Neural cell (in vitro differentiated cells): Measurements from ENCODE around the gene FGD5.

Experiments
- CTCF ChIP-seq: fragments of 450-650 bp; IDR thresholded peaks from 2 replicates; pipeline ENCODE4 v1.5.1; 2014; ENCODE audit warnings: antibody characterized with exemption, mild to moderate bottlenecking, moderate library complexity; ENCODE audit not compliant: poor library complexity, severe bottlenecking
- EP300 ChIP-seq: fragments of 450-650 bp; conservative IDR thresholded peaks from 2 replicates; pipeline ENCODE4 v1.6.1; 2014; ENCODE audit warnings: antibody characterized with exemption, mild to moderate bottlenecking, moderate library complexity; ENCODE audit not compliant: poor library complexity, severe bottlenecking
- EZH2 ChIP-seq: fragments of 200-600, 300-800 bp; shearing (Covaris generic), sonication (generic); IDR thresholded peaks from 2 replicates; pipeline ENCODE4 v1.6.1; 2014; ENCODE audit warnings: antibody characterized with exemption, low read length, borderline replicate concordance, mild to moderate bottlenecking; ENCODE audit not compliant: insufficient read depth, poor library complexity, severe bottlenecking
- MXI1 ChIP-seq: fragments of 450-650 bp; conservative IDR thresholded peaks from 2 replicates; pipeline ENCODE4 v1.6.1; 2014; ENCODE audit warnings: antibody characterized with exemption, mild to moderate bottlenecking; ENCODE audit not compliant: poor library complexity, severe bottlenecking
- POLR2AphosphoS5 ChIP-seq: IDR thresholded peaks from 2 replicates; pipeline ENCODE4 v1.6.1; 2012
- RAD21 ChIP-seq: fragments of 450-650 bp; conservative IDR thresholded peaks from 2 replicates; pipeline ENCODE4 v1.6.1; 2014; ENCODE audit warnings: antibody characterized with exemption, mild to moderate bottlenecking, moderate library complexity
- SMC3 ChIP-seq: fragments of 450-650 bp; conservative IDR thresholded peaks from 2 replicates; pipeline ENCODE4 v1.6.1; 2014; ENCODE audit warnings: antibody characterized with exemption, mild to moderate bottlenecking, moderate library complexity; ENCODE audit not compliant: poor library complexity
- TAF1 ChIP-seq: IDR thresholded peaks from 2 replicates; pipeline ENCODE4 v1.6.1; 2012; ENCODE audit warnings: low read depth
- TF ChIP-seq, protein P1 (sequence below): IDR thresholded peaks from 2 replicates; pipeline ENCODE4 v1.6.1; 2012; ENCODE audit warnings: borderline replicate concordance

DNA sequence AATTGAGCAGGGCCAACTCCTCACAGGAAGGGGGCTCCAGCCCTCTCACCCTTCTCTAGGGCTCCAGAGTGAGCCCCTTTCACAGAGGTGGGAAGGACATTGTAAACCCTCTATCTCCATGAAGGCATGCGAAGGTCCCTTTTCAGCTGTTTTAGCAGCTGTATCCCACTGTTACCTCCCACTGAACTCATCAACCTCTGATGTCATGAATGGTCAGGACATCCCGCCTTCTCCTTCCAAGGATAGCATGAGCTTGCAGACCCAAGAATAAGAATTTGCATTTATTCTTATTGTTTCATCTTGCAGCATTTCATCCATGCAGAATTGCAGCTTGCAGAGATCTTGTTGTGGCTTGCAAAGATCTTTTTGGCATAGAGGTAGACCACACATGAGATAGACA lies 24.3 kb upstream of the FGD5 start:
- TF ChIP-seq CTCF = no peak
- TF ChIP-seq POLR2AphosphoS5 = no peak
- TF ChIP-seq, protein P1, sequence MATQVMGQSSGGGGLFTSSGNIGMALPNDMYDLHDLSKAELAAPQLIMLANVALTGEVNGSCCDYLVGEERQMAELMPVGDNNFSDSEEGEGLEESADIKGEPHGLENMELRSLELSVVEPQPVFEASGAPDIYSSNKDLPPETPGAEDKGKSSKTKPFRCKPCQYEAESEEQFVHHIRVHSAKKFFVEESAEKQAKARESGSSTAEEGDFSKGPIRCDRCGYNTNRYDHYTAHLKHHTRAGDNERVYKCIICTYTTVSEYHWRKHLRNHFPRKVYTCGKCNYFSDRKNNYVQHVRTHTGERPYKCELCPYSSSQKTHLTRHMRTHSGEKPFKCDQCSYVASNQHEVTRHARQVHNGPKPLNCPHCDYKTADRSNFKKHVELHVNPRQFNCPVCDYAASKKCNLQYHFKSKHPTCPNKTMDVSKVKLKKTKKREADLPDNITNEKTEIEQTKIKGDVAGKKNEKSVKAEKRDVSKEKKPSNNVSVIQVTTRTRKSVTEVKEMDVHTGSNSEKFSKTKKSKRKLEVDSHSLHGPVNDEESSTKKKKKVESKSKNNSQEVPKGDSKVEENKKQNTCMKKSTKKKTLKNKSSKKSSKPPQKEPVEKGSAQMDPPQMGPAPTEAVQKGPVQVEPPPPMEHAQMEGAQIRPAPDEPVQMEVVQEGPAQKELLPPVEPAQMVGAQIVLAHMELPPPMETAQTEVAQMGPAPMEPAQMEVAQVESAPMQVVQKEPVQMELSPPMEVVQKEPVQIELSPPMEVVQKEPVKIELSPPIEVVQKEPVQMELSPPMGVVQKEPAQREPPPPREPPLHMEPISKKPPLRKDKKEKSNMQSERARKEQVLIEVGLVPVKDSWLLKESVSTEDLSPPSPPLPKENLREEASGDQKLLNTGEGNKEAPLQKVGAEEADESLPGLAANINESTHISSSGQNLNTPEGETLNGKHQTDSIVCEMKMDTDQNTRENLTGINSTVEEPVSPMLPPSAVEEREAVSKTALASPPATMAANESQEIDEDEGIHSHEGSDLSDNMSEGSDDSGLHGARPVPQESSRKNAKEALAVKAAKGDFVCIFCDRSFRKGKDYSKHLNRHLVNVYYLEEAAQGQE = no peak
- no peak for TF ChIP-seq EP300
- no peak for TF ChIP-seq TAF1
- TF ChIP-seq EZH2 = no peak
- no peak for TF ChIP-seq SMC3
- no peak for TF ChIP-seq MXI1
- no peak for TF ChIP-seq RAD21
